Measurements from ENCODE around the gene PPP1R26. TPM values are rescaled to one million over a fixed set of nuclear protein-coding genes. Genes with fewer than 3 reads are reported as not detected.
A peak's percentile ranks its signal among the peaks of the same experiment; 100 is the strongest.
"Not testable (repeated sequence)": the region's sequence is repeated elsewhere in the genome, so short reads cannot be mapped to it uniquely, and the experiment has no call there.

PPP1R26 gene
- total RNA-seq, 2 experiments from 2014 or later, result 3.5 to 4.9 TPM

GRCh38 chr9:135523521-135524129, 44.0 kb downstream of the PPP1R26 start:
- POLR2A ChIA-PET, result no interaction called here
- H3K9me3 Mint-ChIP-seq, result no peaks in the 10 kb centered on the region

DNA sequence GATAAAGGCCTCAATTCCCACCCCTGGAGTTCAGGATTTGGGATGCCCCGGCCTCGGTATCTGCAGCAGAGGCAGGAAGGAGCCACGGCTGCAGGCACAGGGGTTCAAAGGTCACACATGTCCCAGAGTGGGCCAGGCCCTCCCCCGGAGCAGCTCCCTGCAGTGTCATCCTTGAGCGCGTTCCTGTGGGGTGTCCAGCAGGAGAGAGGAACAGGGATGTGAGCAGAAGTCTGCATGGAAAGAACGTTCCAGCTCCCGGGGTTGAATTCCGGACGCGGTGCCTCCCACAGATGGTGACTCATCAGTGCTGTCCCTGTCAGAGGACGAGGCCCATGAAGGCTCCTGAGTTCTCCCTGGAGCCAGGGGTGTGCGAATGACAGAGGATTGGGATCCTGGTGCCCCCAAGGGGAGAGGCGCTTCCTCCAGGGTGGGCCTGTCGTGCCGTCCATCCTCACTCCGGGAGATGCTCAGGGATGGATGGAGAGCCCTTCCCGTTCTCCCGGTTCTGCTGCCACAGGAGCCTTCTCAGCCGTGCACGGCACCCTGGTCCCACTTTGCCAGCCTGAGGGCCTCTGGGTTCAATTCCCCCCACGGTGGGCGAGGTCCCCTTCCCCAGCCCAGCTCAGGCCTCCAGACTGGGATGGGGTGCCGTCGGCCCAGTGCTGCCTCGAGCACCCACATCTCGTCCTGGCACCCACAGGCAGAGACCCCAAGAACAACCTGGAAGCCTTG, 44.7 kb downstream of the PPP1R26 start:
- Mint-ChIP-seq H3K36me3 (no peaks in the 10 kb centered on the region), H3K9me3 (no peaks in the 10 kb centered on the region), H3K27me3 (no peaks in the 10 kb centered on the region), H3K4me1 (ENCODE audit: low read depth) (no peaks in the 10 kb centered on the region), H3K27ac (no peak overlapping the region), H3K4me3 (no peak overlapping the region)
- intact Hi-C loops (cut with micrococcal nuclease), result no loop called here
- ChIA-PET CTCF (interaction anchor here (1.1 kb wide), 1 partner anchor 19 kb away, joined by 4 read pairs; no protein-coding TSS in a partner anchor), POLR2A (no interaction called here)
- no peak for DNase-seq

More at GRCh38 chr9:135523521-135524129, 44.0 kb downstream of the PPP1R26 start:
- intact Hi-C loops (cut with micrococcal nuclease), result no loop called here
- CTCF ChIA-PET, result no interaction called here
- no peak overlapping the region for H3K27ac Mint-ChIP-seq
- H3K36me3 Mint-ChIP-seq, result no peaks in the 10 kb centered on the region
- DNase-seq, result peak; percentile 5
- no peak overlapping the region for H3K4me3 Mint-ChIP-seq
- no peaks in the 10 kb centered on the region for H3K4me1 Mint-ChIP-seq (ENCODE audit: low read depth)
- no peaks in the 10 kb centered on the region for H3K27me3 Mint-ChIP-seq

DNA sequence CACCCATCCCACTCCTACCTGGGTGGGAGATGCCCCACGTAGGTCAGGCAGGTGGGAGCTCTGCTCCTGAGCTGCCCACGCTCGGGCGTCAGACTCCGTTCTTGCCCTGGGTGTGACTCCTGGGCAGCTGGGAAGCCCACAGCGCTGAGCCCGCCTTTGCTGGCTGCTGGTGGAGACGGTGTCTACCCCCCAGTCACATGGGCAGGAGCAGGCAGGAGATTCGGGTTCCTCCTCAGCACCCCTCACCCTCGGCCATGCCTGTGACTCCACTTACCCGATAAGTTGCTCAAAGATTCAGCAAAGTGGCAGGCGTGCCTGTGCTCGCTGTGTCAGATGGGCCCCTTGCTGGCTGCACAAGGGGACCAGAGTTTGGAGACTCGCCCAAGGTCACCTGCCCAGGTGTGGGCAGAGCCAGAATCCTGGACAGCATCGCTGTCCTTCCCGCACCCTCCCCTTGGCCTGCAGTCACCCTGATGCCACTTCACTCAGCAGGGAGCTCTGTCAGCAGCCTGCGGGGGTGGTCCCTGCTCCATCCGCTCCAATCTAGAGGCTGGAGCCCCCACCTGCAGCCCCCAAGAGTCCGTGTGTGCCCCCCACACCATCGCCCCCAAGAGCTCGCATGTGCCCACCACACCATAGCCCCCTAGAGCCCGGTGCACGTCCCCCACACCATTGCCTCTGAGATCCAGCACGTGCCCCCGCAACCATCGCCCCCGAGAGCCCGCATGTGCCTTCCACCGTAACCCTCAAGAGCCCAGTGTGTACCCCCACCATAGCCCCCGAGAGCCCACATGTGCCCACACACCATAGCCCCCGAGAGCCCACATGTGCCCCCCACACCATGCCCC, 45.9 kb downstream of the PPP1R26 start:
- ChIA-PET CTCF (interaction anchor here (1.1 kb wide), 1 partner anchor 20 kb away, joined by 4 read pairs; no protein-coding TSS in a partner anchor), POLR2A (no interaction called here)
- Mint-ChIP-seq H3K4me1 (ENCODE audit: low read depth) (no peaks in the 10 kb centered on the region), H3K27me3 (no peaks in the 10 kb centered on the region), H3K4me3 (no peak overlapping the region), H3K36me3 (no peaks in the 10 kb centered on the region), H3K27ac (no peak overlapping the region), H3K9me3 (no peaks in the 10 kb centered on the region)
- DNase-seq, result no peak
- intact Hi-C loops (cut with micrococcal nuclease), result no loop called here

- Mint-ChIP-seq H3K4me3 (no peak overlapping the region), H3K27ac (no peak overlapping the region), H3K27me3 (peaks cover 2% of the 10 kb centered on the region), H3K36me3 (no peaks in the 10 kb centered on the region), H3K4me1 (ENCODE audit: low read depth) (no peaks in the 10 kb centered on the region), H3K9me3 (no peaks in the 10 kb centered on the region)
- peak; percentile 4 for DNase-seq
- ChIA-PET CTCF (no interaction called here), POLR2A (no interaction called here)
- intact Hi-C loops (cut with micrococcal nuclease), result no loop called here
Measured at GRCh38 chr9:135526089-135526729, 46.6 kb downstream of the PPP1R26 start.

DNA sequence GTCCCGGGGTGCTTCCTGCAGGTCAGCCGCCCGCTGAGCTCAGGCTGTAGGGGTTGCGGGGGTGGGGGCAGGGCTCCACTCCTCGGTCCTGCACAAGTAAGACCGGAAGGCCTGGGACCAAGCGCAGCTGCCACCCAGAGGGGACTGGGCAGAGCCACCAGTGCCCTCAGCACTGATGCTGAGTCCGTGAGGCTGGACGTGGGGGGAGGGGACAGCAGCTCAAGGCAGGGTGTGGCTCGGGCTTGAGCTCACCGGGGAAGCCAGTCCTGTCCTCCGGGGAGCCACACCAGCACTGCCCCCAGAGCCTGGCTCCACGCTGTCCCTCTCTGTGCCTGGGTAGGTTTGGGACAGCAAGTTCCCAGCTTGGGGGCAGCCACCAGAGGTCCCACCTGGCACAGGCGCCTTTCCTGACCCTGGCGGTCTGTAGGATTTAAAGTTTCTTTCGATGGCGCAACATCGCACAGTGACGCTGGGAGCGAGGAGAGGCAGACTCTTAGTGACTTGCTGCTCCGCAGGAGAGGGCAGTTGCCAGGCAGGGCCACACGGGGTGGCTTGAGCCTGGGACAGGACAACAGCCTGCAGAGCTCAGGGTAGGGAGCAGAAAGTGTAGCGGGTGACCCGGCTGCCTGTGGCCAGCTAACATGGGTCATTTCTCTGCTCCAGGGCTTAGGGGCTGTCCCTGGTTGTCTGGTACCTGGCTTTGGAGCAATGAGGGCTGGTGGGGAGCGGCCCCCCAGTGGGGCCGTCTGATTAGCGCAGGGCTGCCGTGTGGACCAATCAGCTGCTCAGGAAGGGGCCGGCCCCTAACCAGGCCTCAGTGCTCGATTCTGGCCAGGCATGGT, 47.4 kb downstream of the PPP1R26 start:
- ChIA-PET CTCF (no interaction called here), POLR2A (no interaction called here)
- peaks cover 2% of the 10 kb centered on the region for H3K27me3 Mint-ChIP-seq
- no peaks in the 10 kb centered on the region for H3K9me3 Mint-ChIP-seq
- H3K4me3 Mint-ChIP-seq, result no peak overlapping the region
- no peaks in the 10 kb centered on the region for H3K36me3 Mint-ChIP-seq
- H3K4me1 Mint-ChIP-seq (ENCODE audit: low read depth), result no peaks in the 10 kb centered on the region
- intact Hi-C loops (cut with micrococcal nuclease), result no loop called here
- peak; percentile 6 for DNase-seq
- no peak overlapping the region for H3K27ac Mint-ChIP-seq

GRCh38 chr9:135528842-135529435, 49.4 kb downstream of the PPP1R26 start:
- H3K9me3 Mint-ChIP-seq; H3K27ac Mint-ChIP-seq; H3K4me1 Mint-ChIP-seq (ENCODE audit: low read depth); intact Hi-C loops (cut with micrococcal nuclease); H3K4me3 Mint-ChIP-seq; CTCF ChIA-PET; H3K27me3 Mint-ChIP-seq; H3K36me3 Mint-ChIP-seq; POLR2A ChIA-PET: not testable (repeated sequence)
- peak; percentile 8 for DNase-seq

GRCh38 chr9:135530146-135530545, 50.6 kb downstream of the PPP1R26 start:
- Mint-ChIP-seq H3K36me3 (no peaks in the 10 kb centered on the region), H3K4me1 (ENCODE audit: low read depth) (no peaks in the 10 kb centered on the region), H3K4me3 (no peak overlapping the region), H3K27me3 (peaks cover 11% of the 10 kb centered on the region), H3K27ac (no peak overlapping the region), H3K9me3 (no peaks in the 10 kb centered on the region)
- intact Hi-C loops (cut with micrococcal nuclease), result no loop called here
- ChIA-PET CTCF (no interaction called here), POLR2A (no interaction called here)
- peak; percentile 7 for DNase-seq

DNA sequence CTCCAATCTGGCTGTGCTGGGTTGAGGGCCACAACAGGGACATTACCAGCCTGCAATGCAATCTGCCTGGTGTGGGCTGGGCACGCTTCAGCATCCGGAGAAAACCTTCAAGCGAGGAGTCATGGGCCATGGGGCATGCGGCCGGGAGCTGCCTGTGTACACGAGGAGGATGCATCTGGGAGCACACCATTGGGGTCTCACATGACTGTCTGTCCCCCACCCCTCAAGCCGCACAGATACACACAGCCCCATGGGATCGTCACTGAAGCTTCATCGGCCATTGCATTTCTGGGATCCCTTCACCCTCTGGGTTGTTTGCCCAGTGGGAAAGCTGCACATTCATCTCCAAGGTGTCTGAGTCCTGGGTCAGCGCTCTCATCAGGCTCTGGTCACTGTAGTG, 51.5 kb downstream of the PPP1R26 start:
- Mint-ChIP-seq H3K27ac (no peak overlapping the region), H3K36me3 (no peaks in the 10 kb centered on the region), H3K4me1 (ENCODE audit: low read depth) (no peaks in the 10 kb centered on the region), H3K9me3 (no peaks in the 10 kb centered on the region), H3K27me3 (peaks cover 11% of the 10 kb centered on the region), H3K4me3 (no peak overlapping the region)
- CTCF ChIA-PET, result no interaction called here
- POLR2A ChIA-PET, result no interaction called here
- intact Hi-C loops (cut with micrococcal nuclease), result no loop called here
- peak; percentile 1 for DNase-seq

- ChIA-PET POLR2A (no interaction called here), CTCF (interaction anchor here (1.0 kb wide), 1 partner anchor 28 kb away, joined by 4 read pairs; no protein-coding TSS in a partner anchor)
Measured at GRCh38 chr9:135533113-135533512, 53.5 kb downstream of the PPP1R26 start.

GRCh38 chr9:135533674-135534073, 54.1 kb downstream of the PPP1R26 start:
- peak; percentile 3 for DNase-seq
- H3K36me3 Mint-ChIP-seq, result no peaks in the 10 kb centered on the region
- H3K4me3 Mint-ChIP-seq, result no peak overlapping the region
- H3K9me3 Mint-ChIP-seq, result no peaks in the 10 kb centered on the region
- H3K27ac Mint-ChIP-seq, result no peak overlapping the region
- H3K4me1 Mint-ChIP-seq (ENCODE audit: low read depth), result no peaks in the 10 kb centered on the region
- POLR2A ChIA-PET, result no interaction called here
- intact Hi-C loops (cut with micrococcal nuclease), result no loop called here
- CTCF ChIA-PET, result interaction anchor here (1.0 kb wide), 1 partner anchor 29 kb away, joined by 4 read pairs; no protein-coding TSS in a partner anchor
- H3K27me3 Mint-ChIP-seq, result peaks cover 16% of the 10 kb centered on the region

More at GRCh38 chr9:135533113-135533512, 53.5 kb downstream of the PPP1R26 start:
- Mint-ChIP-seq H3K27ac (no peak overlapping the region), H3K4me3 (no peak overlapping the region), H3K9me3 (no peaks in the 10 kb centered on the region), H3K4me1 (ENCODE audit: low read depth) (no peaks in the 10 kb centered on the region), H3K36me3 (no peaks in the 10 kb centered on the region), H3K27me3 (peaks cover 15% of the 10 kb centered on the region)
- DNase-seq, result peak; percentile 5
- intact Hi-C loops (cut with micrococcal nuclease), result no loop called here

GRCh38 chr9:135534192-135534711, 54.7 kb downstream of the PPP1R26 start:
- DNase-seq, result peak; percentile 4
- H3K9me3 Mint-ChIP-seq; intact Hi-C loops (cut with micrococcal nuclease); POLR2A ChIA-PET; H3K4me3 Mint-ChIP-seq; CTCF ChIA-PET; H3K36me3 Mint-ChIP-seq; H3K4me1 Mint-ChIP-seq (ENCODE audit: low read depth); H3K27ac Mint-ChIP-seq: not testable (repeated sequence)
- peaks cover 19% of the 10 kb centered on the region for H3K27me3 Mint-ChIP-seq
